ENCODE measurements around the gene AASS.
A peak's percentile ranks its signal among the peaks of the same experiment; 100 is the strongest.

The AASS gene

GRCh38 chr7:122103064-122103463, 41.0 kb downstream of the AASS start:
- DNase-seq, result no peak

DNA sequence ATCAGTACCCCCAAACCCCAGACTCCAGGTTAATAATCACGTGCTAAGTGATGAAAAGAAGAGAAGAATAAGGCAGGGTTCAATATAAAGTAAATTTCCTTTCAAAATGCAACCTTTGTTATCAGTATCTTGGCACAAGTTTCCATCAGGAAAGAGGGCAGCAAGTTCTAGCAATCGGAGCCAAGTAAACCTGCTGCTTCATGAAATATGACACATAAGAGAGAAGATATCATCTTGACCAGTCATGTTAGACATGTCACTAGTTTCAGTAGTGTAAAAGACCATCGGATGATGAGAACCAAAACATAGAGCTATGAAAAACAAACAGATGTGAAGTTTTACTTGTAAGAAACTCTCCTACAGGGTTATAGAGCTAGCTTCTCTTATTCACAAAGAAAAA, 44.0 kb downstream of the AASS start:
- no peak for DNase-seq

DNA sequence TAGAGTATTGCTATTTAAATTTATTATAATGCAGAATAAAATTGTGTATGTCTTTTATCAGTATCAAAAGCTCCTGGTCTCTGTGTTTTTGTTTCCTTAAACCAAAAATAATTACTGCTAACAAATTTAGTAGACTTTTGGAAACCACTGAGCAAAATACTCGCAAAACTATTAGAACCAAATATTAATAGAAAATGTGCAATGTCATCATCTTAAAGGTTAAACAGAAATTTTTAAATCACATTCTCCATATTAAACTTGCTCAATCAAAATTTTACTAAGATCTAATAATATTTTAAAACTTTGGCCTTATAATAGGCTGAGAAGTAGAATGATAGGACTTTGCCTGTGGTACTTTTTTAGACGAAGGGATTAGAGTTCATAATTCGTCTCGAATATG, 48.4 kb downstream of the AASS start:
- no peak for DNase-seq

DNA sequence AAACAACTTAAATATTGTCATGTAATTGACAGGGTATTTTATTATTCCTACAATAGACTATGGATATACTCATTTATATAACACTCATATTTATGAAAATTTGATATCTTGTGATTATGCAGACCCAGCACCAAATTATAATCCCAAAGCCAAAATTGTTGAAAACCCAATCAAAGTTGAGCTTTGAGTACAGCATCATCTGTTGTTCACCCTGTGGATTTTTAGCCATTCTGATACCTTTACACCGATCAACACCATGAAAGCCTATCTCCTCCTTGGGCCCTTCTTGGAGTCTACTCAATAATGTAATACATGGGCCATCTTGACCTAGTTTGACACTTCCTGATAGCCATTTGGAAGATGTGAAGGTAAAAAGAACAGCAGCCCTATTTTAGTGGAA, 49.5 kb downstream of the AASS start:
- no peak for DNase-seq

DNA sequence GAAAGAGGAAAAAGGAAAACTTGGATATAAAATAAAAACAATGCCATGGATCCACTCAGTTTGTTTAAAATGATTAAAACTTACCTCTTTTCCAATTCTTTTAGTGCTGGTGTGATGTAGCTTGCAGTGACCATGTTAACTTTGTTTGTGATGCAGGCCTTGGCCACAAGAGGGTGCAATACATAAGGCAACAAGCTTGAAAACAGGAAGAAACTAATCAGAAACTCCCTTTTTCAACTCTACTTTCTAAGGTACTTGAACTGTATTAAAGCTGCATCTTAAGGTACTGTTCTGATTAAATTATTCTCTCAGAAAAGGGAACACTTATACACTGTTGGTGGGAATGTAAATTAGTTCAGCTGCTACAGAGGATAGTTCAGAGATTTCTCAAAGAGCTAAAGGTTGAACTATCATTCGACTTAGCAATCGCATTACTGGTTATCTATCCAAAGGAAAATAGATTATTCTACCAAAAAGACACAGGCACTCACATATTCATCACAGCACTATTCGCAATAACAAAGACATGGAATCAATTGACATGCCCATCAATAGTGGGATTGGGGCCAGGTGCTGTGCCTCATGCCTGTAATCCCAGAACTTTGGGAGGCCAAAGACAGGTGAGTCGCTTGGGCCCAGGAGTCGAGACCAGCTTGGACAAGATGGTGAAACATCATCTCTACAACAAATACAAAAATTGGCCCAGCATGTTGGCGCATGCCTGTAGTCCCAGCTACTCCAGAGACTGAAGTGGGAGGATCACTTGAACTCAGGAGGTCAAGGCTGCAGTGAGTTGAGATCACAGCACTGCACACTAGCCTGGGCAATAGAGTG, 50.9 kb downstream of the AASS start:
- peak; percentile 43 for DNase-seq

DNA sequence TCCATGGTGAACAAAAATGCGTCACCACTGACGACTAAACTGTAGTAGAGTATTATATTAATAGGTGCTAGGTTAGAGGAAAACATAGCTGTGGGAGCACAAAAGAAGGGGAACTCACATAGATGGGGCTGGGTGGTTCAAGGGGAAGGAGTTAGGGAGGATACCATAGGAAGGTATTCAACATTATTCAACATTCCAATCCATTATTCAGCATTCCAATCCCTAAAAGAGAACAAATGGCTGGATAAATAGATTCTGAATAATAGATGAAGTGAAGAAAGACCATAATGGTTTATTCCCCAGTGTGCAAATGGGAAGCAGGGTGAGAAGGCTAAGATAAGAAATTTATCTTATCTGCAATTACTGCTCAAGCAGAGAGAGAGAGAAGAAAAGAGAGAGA, 61.4 kb downstream of the AASS start:
- DNase-seq, result no peak

DNA sequence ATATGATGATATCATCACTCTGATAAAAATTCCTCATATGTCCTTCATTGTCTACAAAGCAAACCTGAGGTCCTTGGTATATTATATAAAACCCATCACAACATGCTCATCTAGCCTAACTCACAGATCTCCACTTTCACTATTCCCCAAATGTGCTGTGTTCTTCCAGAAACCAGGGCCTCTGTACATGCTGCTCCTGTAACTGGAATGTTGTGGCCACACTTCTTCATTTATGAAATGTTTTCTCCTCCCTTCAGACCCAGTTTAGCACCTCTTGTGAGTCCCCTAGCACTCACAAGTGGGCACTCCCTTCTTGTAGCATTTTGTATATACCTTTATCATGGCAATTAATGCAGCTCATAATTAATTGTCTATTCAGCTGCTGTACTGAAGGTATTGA, 61.9 kb downstream of the AASS start:
- no peak for DNase-seq

DNA sequence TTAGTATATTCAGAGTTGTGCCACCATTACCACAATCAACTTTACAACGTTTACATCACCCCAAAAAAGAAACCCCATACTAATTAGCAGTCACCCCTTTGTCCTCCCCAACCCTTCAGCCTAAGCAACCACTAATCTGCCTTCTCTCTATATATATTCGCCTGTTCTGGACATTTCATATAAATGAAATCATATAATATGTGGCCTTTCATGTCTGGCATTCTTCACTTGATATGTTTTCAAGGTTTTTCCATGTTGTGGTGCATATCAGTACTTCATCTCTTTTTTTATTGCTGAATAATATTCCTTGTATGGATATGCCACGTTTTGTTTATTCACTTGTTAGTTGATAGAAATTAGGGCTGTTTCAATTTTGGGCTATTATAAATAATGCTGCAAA, 70.4 kb downstream of the AASS start:
- DNase-seq, result no peak

GRCh38 chr7:122072924-122073599, 71.0 kb downstream of the AASS start:
- no peak for DNase-seq

DNA sequence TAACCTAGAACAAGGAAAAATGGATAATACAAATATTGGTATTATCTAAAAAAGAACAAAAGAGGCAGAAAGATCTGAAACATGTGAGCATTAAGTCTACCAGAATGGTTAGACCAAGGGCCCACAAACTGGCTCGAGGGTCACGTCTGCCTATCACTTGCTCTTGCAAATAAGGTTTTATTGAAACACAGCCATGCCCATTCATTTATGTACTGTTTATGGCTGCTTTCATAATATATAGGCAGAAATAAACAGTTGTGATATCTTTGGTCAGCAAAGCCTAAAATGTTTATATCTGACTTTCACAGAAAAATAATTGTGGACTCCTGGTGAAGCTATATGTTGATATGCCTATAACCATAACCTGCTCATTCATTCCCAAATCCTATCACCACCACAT, 71.8 kb downstream of the AASS start:
- no peak for DNase-seq

GRCh38 chr7:122070834-122071233, 73.2 kb downstream of the AASS start:
- DNase-seq, result no peak

GRCh38 chr7:122070062-122070461, 74.0 kb downstream of the AASS start:
- no peak for DNase-seq

DNA sequence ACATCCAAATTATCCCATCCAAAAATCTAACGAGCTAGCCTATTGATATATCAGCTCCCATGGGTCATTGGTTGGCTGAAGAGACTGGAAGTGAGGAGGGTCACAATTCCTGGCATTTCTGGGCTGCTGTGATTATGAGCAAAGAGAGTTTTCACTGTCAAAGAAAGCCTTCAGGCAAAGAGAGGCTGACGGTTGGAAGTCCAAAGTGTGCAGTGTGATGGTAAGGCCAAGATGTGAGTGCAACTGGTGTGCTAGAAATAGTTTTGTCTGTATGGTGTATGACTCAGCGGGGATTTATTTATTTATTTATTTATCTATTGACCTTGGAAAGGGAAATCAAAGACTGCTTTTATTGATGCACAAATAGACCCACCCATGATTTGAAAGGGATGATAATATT, 75.0 kb downstream of the AASS start:
- DNase-seq, result no peak

DNA sequence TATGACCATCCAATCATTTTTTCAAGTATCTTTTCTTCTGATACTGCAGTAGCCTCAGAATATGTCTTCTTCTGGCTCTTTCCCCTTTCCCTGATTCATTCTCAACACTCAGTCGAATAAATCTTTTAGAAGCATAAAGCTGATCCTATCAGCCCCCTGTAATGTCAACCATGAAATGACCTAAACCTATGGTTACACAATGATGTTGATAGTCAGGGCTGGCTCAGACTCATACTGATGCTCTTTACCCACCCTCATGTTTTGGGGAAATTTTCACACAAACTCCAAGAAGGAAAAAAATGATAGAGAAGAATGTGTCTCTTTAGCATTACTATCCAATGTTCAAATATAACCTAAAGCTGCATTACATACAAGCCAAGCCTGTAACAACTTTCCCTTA, 76.0 kb downstream of the AASS start:
- DNase-seq, result no peak

- no peak for DNase-seq
Observed at GRCh38 chr7:122067077-122067476, 77.0 kb downstream of the AASS start.

GRCh38 chr7:122064971-122065370, 79.1 kb downstream of the AASS start:
- DNase-seq, result no peak

DNA sequence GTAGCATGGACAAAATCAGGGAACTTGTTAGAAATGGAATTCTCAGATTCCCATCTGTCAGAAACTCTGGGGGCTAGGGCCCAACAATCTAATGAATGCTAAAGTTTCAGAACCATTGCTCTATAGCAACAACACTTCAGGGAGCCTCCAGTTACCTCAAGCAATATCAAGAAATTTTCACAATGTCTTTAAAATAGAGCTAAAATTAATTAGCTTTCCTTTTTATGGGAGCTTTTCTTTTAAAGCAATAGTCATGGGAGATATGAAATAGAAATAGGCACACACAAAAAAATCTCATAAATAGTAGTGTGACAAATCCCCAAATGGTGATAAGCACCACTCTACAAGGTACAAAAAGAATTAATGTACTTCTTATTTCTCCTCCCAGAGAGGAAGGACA, 80.9 kb downstream of the AASS start:
- DNase-seq, result no peak

DNA sequence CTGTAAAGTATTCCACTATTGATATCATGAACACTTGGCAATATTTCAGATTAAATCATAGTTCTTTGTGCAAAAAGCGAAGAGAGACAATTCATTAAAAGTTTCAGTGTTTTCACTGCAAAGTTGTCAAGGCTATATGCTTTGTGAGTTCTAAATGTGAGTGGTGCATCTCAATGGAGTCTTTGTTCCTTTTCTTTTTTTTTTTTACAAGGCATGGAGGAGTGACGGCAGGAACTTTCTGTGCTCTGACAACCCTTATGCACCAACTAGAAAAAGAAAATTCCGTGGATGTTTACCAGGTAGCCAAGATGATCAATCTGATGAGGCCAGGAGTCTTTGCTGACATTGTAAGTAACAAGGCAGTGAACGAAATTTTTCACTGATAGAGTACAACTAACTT, 84.5 kb downstream of the AASS start:
- no peak for DNase-seq

- DNase-seq, result no peak
Observed at GRCh38 chr7:122056977-122057376, 87.1 kb downstream of the AASS start.

DNA sequence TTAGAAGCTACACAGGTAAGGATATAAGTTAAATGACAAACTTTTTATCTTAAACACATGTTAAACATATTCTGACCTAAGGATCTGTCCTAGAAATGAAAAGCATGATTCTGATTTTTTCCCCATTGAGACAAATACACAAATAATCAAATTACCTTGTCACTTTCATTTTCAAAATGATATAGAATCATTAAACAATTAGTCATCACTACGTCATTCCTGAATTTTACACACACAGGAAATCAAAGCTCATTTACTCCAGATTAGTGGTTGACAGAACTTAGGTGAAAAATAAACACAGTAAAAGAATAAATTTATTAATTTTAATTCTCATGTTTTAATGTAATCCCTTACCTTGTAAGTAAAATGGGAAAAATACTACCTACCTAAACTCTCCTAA, 89.0 kb downstream of the AASS start:
- DNase-seq, result no peak

- DNase-seq, result no peak
Observed at GRCh38 chr7:122054393-122054792, 89.7 kb downstream of the AASS start.

GRCh38 chr7:122046402-122046801, 97.6 kb downstream of the AASS start:
- DNase-seq, result no peak

DNA sequence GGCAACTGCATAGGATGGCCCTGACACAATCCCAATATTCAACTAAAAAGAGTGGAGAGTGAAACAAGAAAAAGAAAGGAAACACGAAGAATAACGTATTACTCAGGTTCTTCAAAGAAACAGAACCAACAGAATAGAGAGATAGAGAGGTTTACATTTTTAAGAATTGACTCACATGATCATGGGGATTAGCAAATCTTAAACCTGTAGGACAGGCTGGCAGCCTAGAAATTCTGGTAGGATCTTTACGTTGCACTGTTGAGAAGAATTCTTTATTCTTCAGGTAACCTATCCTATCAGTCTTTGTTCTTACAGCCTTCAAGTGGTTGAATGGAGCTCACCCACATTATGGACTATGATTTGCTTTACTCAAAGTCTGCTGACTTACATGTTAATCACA, 103.9 kb downstream of the AASS start:
- no peak for DNase-seq

GRCh38 chr7:122038904-122039303, 105.1 kb downstream of the AASS start:
- no peak for DNase-seq

GRCh38 chr7:122038134-122038533, 105.9 kb downstream of the AASS start:
- no peak for DNase-seq

Measured in CD4-positive, alpha-beta T cell treated with Interferon gamma for 1 hour (primary cell).